HepG2 (cell line): Measurements from ENCODE around the gene PALM. TPM values are rescaled to one million over a fixed set of nuclear protein-coding genes. Genes with fewer than 3 reads are reported as not detected.

Source experiments
- KDM2A ChIP-seq: sonication (generic); formaldehyde crosslinking; IDR thresholded peaks from 2 replicates; pipeline ENCODE4 v1.4.0; 2020; ENCODE audit warnings: low read depth, missing genetic modification reagents, borderline replicate concordance
- LCORL ChIP-seq, 2 experiments: fragments of 450-650 bp in 1 of 2; sonication (generic) in 1 of 2; formaldehyde crosslinking in 1 of 2; IDR thresholded peaks; 2 replicates each; pipeline versions ENCODE4 v1.5.0 to v1.6.1; 2017 to 2020; ENCODE audit warnings: antibody characterized with exemption in 1 of 2, missing genetic modification reagents in 1 of 2
- PHF20 ChIP-seq: sonication (generic); formaldehyde crosslinking; IDR thresholded peaks from 2 replicates; pipeline ENCODE4 v1.5.0; 2020; ENCODE audit warnings: mild to moderate bottlenecking, missing genetic modification reagents
- ZKSCAN5 ChIP-seq: sonication (generic); formaldehyde crosslinking; IDR thresholded peaks from 2 replicates; pipeline ENCODE4 v1.5.1; 2020; ENCODE audit warnings: mild to moderate bottlenecking, missing genetic modification reagents
- ZNF441 ChIP-seq: sonication (generic); formaldehyde crosslinking; IDR thresholded peaks from 2 replicates; pipeline ENCODE4 v1.7.0; 2021; ENCODE audit warnings: missing genetic modification reagents, borderline replicate concordance
- ZNF546 ChIP-seq: sonication (generic); formaldehyde crosslinking; conservative IDR thresholded peaks from 2 replicates; pipeline ENCODE4 v1.8.1; 2023; ENCODE audit warnings: mild to moderate bottlenecking, missing genetic modification reagents
- polyA plus RNA-seq, 8 experiments: library from polyadenylated mRNA; depleted of rRNA in 3 of 8; stranded (reverse) in 7 of 8; unstranded in 1 of 8; fragments of >200 nt; fragmentation: Illumina TruSeq in 4 of 8; extraction: Trizol in 4 of 8; gene quantifications; 2 replicates each; pipeline versions ENCODE4 v1.2.1 to v1.2.3, GENCODE V29; 2011 to 2016; ENCODE audit warnings: low read depth in 4 of 8, missing spikeins in 1 of 8, mixed read lengths in 1 of 8; ENCODE audit not compliant: insufficient read depth in 1 of 8
- total RNA-seq, 5 experiments: library from RNA; depleted of rRNA; stranded (reverse); fragments of >200 nt; fragmentation: Illumina TruSeq; extraction: Trizol; gene quantifications; 2 replicates each; pipeline ENCODE4 v1.2.3, GENCODE V29; 2016; ENCODE audit warnings: low read depth in 1 of 5
- TF ChIP-seq, protein P1 (sequence below): sonication (generic); formaldehyde crosslinking; IDR thresholded peaks from 2 replicates; pipeline ENCODE4 v1.4.0; 2020; ENCODE audit warnings: mild to moderate bottlenecking, missing genetic modification reagents
- TF ChIP-seq, protein P2 (sequence below): sonication (generic); formaldehyde crosslinking; IDR thresholded peaks from 2 replicates; pipeline ENCODE4 v1.5.1; 2020; ENCODE audit warnings: mild to moderate bottlenecking, missing genetic modification reagents, moderate library complexity

Gene PALM
- total and polyA plus RNA-seq, 2 of the 13 experiments (the other 11 are each of a cell fraction or from before 2014, with no cell fraction given): 4.0 to 9.7 TPM

DNA sequence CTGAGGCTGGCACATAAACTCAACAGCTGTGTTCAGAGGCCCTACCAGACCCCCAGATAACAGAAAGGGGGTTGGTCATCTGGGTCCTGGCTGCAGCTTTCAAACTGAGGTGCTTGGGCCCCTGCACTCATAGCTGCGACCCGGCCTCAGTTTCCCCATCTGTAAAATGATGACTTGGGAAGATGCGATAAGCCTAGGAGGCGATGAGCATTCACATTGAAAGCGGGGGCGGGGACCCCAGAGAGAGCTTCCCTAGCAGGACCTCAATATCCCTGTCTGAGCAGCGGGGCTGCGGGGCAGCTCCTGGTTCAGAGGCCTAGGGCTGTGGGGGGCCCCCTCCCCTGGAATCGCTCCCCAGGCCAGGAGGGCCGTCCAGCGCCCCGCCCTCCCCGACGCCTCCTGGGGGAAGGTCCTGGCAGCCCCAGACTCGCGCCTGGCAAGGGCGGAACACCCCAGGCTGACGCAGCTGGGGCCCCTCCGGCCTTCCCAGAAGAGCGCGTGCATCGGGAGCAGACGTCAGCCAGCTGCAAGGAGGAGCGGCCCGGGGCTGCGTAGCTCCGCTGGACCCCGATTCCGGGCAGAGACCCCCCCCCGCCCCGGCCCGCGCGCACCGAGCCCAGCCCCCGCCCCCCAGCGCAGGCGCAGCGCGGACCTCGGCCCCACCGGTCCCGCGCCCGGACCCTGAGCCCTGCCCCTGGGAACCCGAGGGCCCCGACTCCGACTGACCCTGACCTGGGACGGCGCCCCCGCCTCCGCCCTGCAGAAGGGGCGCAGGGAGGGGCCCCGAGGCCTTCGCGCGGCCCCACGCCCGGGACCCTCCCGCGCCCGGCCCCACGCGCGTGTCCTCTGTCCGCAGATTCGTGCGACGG lies 29.1 kb upstream of the PALM start (continued):
- TF ChIP-seq, protein P1, sequence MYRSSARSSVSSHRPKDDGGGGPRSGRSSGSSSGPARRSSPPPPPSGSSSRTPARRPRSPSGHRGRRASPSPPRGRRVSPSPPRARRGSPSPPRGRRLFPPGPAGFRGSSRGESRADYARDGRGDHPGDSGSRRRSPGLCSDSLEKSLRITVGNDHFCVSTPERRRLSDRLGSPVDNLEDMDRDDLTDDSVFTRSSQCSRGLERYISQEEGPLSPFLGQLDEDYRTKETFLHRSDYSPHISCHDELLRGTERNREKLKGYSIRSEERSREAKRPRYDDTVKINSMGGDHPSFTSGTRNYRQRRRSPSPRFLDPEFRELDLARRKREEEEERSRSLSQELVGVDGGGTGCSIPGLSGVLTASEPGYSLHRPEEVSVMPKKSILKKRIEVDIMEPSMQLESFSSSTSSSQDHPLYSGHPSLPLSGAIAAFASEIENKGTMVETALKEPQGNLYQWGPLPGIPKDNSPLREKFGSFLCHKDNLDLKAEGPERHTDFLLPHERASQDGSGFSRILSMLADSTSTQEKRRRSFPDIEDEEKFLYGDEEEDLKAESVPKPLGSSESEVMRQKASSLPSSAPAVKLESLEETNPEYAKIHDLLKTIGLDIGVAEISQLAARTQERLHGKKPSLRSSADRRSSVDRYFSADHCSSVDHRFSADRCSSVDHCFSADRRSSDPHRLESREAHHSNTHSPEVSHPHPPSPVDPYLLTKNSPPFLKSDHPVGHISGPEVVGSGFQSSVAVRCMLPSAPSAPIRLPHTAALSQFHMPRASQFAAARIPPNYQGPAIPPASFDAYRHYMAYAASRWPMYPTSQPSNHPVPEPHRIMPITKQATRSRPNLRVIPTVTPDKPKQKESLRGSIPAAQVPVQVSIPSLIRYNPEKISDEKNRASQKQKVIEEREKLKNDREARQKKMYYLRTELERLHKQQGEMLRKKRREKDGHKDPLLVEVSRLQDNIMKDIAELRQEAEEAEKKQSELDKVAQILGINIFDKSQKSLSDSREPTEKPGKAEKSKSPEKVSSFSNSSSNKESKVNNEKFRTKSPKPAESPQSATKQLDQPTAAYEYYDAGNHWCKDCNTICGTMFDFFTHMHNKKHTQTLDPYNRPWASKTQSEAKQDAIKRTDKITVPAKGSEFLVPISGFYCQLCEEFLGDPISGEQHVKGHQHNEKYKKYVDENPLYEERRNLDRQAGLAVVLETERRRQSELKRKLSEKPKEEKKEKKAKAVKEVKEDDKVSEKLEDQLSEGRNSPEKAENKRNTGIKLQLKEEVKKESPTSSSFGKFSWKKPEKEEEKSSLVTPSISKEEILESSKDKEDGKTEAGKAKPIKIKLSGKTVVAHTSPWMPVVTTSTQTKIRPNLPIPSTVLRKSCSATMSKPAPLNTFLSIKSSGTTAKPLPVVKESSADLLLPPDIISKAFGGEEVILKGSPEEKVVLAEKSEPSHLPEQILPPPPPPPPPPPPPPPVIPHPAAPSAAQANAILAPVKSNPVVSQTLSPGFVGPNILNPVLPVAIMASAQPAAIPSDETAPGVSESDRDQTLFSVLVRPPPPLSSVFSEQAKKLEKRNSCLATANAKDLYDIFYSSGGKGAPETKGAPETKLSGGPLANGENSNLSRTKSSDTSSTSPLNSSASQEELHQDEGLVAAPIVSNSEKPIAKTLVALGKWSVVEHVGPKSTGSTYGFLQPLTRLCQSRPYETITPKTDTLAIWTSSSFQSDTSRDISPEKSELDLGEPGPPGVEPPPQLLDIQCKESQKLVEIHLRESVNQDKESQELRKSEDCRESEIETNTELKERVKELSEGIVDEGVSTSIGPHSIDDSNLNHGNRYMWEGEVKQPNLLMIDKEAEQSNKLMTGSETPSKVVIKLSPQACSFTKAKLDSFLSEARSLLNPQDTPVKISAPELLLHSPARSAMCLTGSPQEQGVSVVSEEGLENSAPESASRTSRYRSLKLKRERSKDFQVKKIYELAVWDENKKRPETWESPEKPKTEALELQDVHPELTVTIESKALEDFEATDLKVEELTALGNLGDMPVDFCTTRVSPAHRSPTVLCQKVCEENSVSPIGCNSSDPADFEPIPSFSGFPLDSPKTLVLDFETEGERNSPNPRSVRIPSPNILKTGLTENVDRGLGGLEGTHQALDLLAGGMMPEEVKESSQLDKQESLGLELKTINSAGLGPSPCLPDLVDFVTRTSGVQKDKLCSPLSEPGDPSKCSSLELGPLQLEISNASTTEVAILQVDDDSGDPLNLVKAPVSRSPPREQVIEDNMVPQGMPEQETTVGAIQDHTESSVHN: no peak
- peak; percentile 67; the same call in 1 of the 2 replicates for TF ChIP-seq ZNF441
- no peak for TF ChIP-seq LCORL (IDR thresholded peaks at IDR 0.05)
- TF ChIP-seq LCORL (CRISPR knock-in tag; IDR thresholded peaks at IDR 0.05): peak; percentile 56
- TF ChIP-seq ZNF546 (CRISPR knock-in tag): 0 out of 2 replicates have a peak, but pooled peaks have one; percentile 13
- TF ChIP-seq PHF20 (CRISPR knock-in tag): no peak
- TF ChIP-seq ZKSCAN5: no peak
- TF ChIP-seq, protein P2, sequence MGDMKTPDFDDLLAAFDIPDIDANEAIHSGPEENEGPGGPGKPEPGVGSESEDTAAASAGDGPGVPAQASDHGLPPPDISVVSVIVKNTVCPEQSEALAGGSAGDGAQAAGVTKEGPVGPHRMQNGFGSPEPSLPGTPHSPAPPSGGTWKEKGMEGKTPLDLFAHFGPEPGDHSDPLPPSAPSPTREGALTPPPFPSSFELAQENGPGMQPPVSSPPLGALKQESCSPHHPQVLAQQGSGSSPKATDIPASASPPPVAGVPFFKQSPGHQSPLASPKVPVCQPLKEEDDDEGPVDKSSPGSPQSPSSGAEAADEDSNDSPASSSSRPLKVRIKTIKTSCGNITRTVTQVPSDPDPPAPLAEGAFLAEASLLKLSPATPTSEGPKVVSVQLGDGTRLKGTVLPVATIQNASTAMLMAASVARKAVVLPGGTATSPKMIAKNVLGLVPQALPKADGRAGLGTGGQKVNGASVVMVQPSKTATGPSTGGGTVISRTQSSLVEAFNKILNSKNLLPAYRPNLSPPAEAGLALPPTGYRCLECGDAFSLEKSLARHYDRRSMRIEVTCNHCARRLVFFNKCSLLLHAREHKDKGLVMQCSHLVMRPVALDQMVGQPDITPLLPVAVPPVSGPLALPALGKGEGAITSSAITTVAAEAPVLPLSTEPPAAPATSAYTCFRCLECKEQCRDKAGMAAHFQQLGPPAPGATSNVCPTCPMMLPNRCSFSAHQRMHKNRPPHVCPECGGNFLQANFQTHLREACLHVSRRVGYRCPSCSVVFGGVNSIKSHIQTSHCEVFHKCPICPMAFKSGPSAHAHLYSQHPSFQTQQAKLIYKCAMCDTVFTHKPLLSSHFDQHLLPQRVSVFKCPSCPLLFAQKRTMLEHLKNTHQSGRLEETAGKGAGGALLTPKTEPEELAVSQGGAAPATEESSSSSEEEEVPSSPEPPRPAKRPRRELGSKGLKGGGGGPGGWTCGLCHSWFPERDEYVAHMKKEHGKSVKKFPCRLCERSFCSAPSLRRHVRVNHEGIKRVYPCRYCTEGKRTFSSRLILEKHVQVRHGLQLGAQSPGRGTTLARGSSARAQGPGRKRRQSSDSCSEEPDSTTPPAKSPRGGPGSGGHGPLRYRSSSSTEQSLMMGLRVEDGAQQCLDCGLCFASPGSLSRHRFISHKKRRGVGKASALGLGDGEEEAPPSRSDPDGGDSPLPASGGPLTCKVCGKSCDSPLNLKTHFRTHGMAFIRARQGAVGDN: peak; percentile 68
- peak; percentile 17; the same call in 1 of the 2 replicates for TF ChIP-seq KDM2A (CRISPR knock-in tag)
- TF ChIP-seq, all 625 proteins: peak for 52
